Measurements from ENCODE around the gene PHC2. TPM values are rescaled to one million over a fixed set of nuclear protein-coding genes. Genes with fewer than 3 reads are reported as not detected.

The PHC2 gene
- total and polyA plus RNA-seq, 9 of the 15 experiments (the other 6 are each of a cell fraction or from before 2014, with no cell fraction given): 3.1 to 67.6 (median 34.6) TPM

- no peak for TF ChIP-seq BCL6 (CRISPR knock-in tag; IDR thresholded peaks at IDR 0.05)
- no peak for TF ChIP-seq SMARCC2 (IDR thresholded peaks at IDR 0.05; ENCODE audit: low read depth)
- TF ChIP-seq NUFIP1 (IDR thresholded peaks at IDR 0.05; ENCODE audit: partially characterized antibody): no peak
- no peak for TF ChIP-seq CREB5 (CRISPR knock-in tag; IDR thresholded peaks at IDR 0.05)
- no peak for TF ChIP-seq ZNF511 (CRISPR knock-in tag; IDR thresholded peaks at IDR 0.05)
These were observed 72.6 kb downstream of the PHC2 start (continued) for GRCh38 chr1:33358114-33358794.

- no peak overlapping the region for H3K27ac ChIP-seq (ENCODE audit: extremely low read depth, low read depth, low read length)
- H3K9me1 ChIP-seq (ENCODE audit: control insufficient read depth, insufficient read depth, low read length): no peaks in the 10 kb centered on the region
- intact Hi-C loops (cut with micrococcal nuclease): no loop called here
- no peak overlapping the region for H3K4me2 ChIP-seq (ENCODE audit: insufficient read depth, low read length)
- in situ Hi-C loops (cut with MboI): no loop called here
- no peaks in the 10 kb centered on the region for H3K36me3 ChIP-seq (ENCODE audit: control insufficient read depth, insufficient read depth, low read length)
- no peaks in the 10 kb centered on the region for H3K9me3 ChIP-seq (replicated peaks; ENCODE audit: control insufficient read depth, insufficient read depth, low read depth, low read length)
- BruUV-seq (replicated peaks): no TSS peak
- H2AFZ ChIP-seq (ENCODE audit: low read depth, low read length): no peak overlapping the region
- 59% methylated on average over 5 of the region's 5 CpGs for WGBS (ENCODE audit: insufficient coverage, low coverage, missing lambda C conversion rate)
- ChIA-PET POLR2A (interaction anchor here (0.8 to 2.2 kb wide), 3 partner anchors 23 to 40 kb away, joined by 3 to 5 read pairs (median 3); no protein-coding TSS in a partner anchor), CTCF (ENCODE audit: low intra/inter-chr PET ratio) (interaction anchor here (1.3 kb wide), 1 partner anchor 11 kb away, joined by 5 read pairs; no protein-coding TSS in a partner anchor)
- TF ChIP-seq STAG1 (CRISPR knock-in tag; IDR thresholded peaks at IDR 0.05; ENCODE audit: borderline replicate concordance): no peak
- TF ChIP-seq ZNF398 (CRISPR knock-in tag; IDR thresholded peaks at IDR 0.05): no peak
- TF ChIP-seq GTF2A2 (tag; IDR thresholded peaks at IDR 0.05): no peak
- no peak for TF ChIP-seq GTF2E2 (tag; IDR thresholded peaks at IDR 0.05)
- no peak for TF ChIP-seq RHOXF2B (CRISPR knock-in tag; conservative IDR thresholded peaks at IDR 0.05)
- no peak for TF ChIP-seq TEAD4 (IDR thresholded peaks at IDR 0.05; ENCODE audit: low read length)
- TF ChIP-seq TEAD4 (CRISPR knock-in tag; IDR thresholded peaks at IDR 0.05; ENCODE audit: borderline replicate concordance): no peak
- peaks cover 11% of the 10 kb centered on the region; the same call in 1 of the 2 replicates for H4K20me1 ChIP-seq (replicated peaks; ENCODE audit: control insufficient read depth, insufficient read depth, low read length)
- H3K9ac ChIP-seq (ENCODE audit: insufficient read depth in 1 of 2, low read depth in 2 of 2, low read length in 2 of 2): no peak overlapping the region
- FAIRE-seq (no peak), DNase-seq (ENCODE audit: extremely low read depth in 1 of 4, low spot score in 3 of 4) (no peak), ATAC-seq (no peak)
- no peaks in the 10 kb centered on the region for H3K79me2 ChIP-seq (ENCODE audit: control insufficient read depth, insufficient read depth, low read length)
- H3K4me3 ChIP-seq: no peak overlapping the region
- peaks cover 7 to 15% of the 10 kb centered on the region in 2 experiments for H3K4me1 ChIP-seq (replicated peaks in 1 of 2; ENCODE audit: control insufficient read depth in 2 of 2, insufficient read depth in 2 of 2, low read length in 2 of 2)
- H3K27me3 ChIP-seq (ENCODE audit: control insufficient read depth in 2 of 2, insufficient read depth in 2 of 2, low read length in 2 of 2): no peaks in the 10 kb centered on the region
These were observed 73.8 kb downstream of the PHC2 start for GRCh38 chr1:33357099-33357498.

Data from K562 (cell line).